ENCODE results near the gene DIPK1A. TPM values are rescaled to one million over a fixed set of nuclear protein-coding genes. Genes with fewer than 3 reads are reported as not detected.

DIPK1A gene
- total and polyA plus RNA-seq, 5 donors, result 4.4 to 10.1 (median 8.3) TPM

GRCh38 chr1:92964998-92965397 lies 3.7 kb upstream of the DIPK1A start:
- no peaks in the 10 kb centered on the region for H3K4me1 ChIP-seq (ENCODE audit: control insufficient read depth, insufficient read depth, low read length)
- H3K27me3 ChIP-seq (ENCODE audit: control insufficient read depth, insufficient read depth), result no peaks in the 10 kb centered on the region
- no peaks in the 10 kb centered on the region for H3K9me3 ChIP-seq (ENCODE audit: control insufficient read depth, low read length)
- no peak overlapping the region for H3K27ac ChIP-seq (ENCODE audit: low read length)
- intact Hi-C loops (cut with DNase I), result no loop called here
- no peak overlapping the region for H3K4me3 ChIP-seq (ENCODE audit: low read length)
- DNase-seq, result no peak
- 57% methylated on average over 3 of the region's 3 CpGs for WGBS
- no peak for ATAC-seq

DNA sequence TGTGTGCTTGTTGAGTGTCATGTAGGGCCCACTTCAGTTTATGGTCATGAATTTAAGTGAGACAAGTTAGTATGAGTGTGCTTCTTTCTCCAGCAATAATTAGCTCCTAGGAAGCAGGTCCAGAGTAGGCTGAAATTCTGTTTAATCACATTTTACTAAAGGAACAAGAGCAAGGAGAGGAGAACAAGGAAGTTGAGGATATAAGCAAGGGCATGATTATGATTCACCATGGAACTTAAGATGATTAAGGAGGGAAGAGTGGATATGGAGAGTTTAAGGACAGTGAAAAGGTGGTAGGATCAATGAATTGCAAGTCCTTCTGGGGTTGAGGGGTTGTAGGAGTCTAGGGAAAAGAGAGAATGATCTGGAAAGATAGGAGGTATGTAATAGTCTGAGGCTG lies 3.1 kb upstream of the DIPK1A start:
- intact Hi-C loops (cut with DNase I), result no loop called here
- Histone ChIP-seq H3K27ac (ENCODE audit: low read length) (no peak overlapping the region), H3K9me3 (ENCODE audit: control insufficient read depth, low read length) (no peaks in the 10 kb centered on the region), H3K4me1 (ENCODE audit: control insufficient read depth, insufficient read depth, low read length) (no peaks in the 10 kb centered on the region), H3K27me3 (ENCODE audit: control insufficient read depth, insufficient read depth) (no peaks in the 10 kb centered on the region), H3K4me3 (ENCODE audit: low read length) (no peak overlapping the region)
- no peak for ATAC-seq
- DNase-seq, result no peak

GRCh38 chr1:92961896-92962752 lies 862 bp upstream of the DIPK1A start:
- peak; percentile 40 to 79 for ATAC-seq
- Histone ChIP-seq H3K4me3 (ENCODE audit: low read length) (peak overlapping the region; percentile 68), H3K9me3 (ENCODE audit: control insufficient read depth, low read length) (no peaks in the 10 kb centered on the region), H3K27me3 (ENCODE audit: control insufficient read depth, insufficient read depth) (no peaks in the 10 kb centered on the region), H3K27ac (ENCODE audit: low read length) (peak overlapping the region; percentile 93), H3K4me1 (ENCODE audit: control insufficient read depth, insufficient read depth, low read length) (no peaks in the 10 kb centered on the region)
- intact Hi-C loops (cut with DNase I), result loop anchor here in 1 of 4 donors (2.0 kb wide), 1 partner anchor 29 kb away; no protein-coding TSS in a partner anchor
- 3% methylated on average over 32 of the region's 32 CpGs for WGBS
- peak in 2 of 3 donors; percentile 32 to 71 for DNase-seq

GRCh38 chr1:92960395-92961130 lies 699 bp downstream of the DIPK1A start:
- intact Hi-C loops (cut with DNase I), result no loop called here
- under 1% methylated on average over 44 of the region's 44 CpGs for WGBS
- H3K27me3 ChIP-seq (ENCODE audit: control insufficient read depth, insufficient read depth), result no peaks in the 10 kb centered on the region
- H3K9me3 ChIP-seq (ENCODE audit: control insufficient read depth, low read length), result no peaks in the 10 kb centered on the region
- no peaks in the 10 kb centered on the region for H3K4me1 ChIP-seq (ENCODE audit: control insufficient read depth, insufficient read depth, low read length)
- H3K27ac ChIP-seq (ENCODE audit: low read length), result peak overlapping the region; percentile 44
- ATAC-seq (peak; percentile 78 to 83), DNase-seq (peak; percentile 49 to 75 (median 69))
- H3K4me3 ChIP-seq (ENCODE audit: low read length), result peak overlapping the region; percentile 68

GRCh38 chr1:92958203-92958970 lies 2.9 kb downstream of the DIPK1A start:
- no peaks in the 10 kb centered on the region for H3K9me3 ChIP-seq (ENCODE audit: control insufficient read depth, low read length)
- no peak for ATAC-seq
- WGBS, result 90% methylated on average over 1 of the region's 1 CpG
- H3K27me3 ChIP-seq (ENCODE audit: control insufficient read depth, insufficient read depth), result no peaks in the 10 kb centered on the region
- H3K4me3 ChIP-seq (ENCODE audit: low read length), result no peak overlapping the region
- H3K4me1 ChIP-seq (ENCODE audit: control insufficient read depth, insufficient read depth, low read length), result no peaks in the 10 kb centered on the region
- H3K27ac ChIP-seq (ENCODE audit: low read length), result no peak overlapping the region
- intact Hi-C loops (cut with DNase I), result no loop called here
- DNase-seq, result no peak

DNA sequence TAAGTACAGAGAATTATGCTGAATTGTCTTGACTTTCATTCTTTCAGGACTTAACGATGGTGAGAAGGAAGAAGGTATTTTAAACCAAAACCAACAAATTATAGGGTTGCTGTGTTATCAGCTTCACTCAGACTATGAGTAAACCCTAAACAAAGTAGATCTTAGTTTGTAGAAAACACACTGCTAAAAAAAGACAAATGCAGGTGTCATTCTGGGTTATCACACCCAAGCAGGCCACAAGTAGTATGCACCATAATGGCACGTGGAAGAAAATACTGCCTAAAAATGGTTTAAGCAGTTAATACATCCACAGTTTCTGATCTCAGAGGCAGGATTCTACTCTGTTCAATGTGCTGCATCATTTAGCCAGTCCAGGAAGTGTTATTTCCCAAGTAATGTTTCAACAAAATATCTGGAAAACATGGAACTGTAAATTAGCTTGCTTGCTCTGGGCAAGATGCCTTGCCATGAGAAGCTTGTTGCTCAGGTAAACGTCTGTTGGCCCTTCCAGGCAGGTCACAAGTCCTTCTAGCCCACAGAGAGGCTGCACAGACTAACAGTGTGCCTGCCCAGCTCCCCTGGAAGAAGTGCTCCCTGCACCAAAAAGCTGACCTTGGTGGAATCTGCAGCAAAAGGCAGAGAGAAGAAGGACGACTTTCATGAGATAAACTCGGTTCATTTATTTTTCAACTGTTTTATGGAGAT lies 4.1 kb downstream of the DIPK1A start:
- 69% methylated on average over 5 of the region's 5 CpGs for WGBS
- no peak overlapping the region for H3K27ac ChIP-seq (ENCODE audit: low read length)
- no peak for DNase-seq
- ATAC-seq, result no peak
- no peaks in the 10 kb centered on the region for H3K9me3 ChIP-seq (ENCODE audit: control insufficient read depth, low read length)
- no peak overlapping the region for H3K4me3 ChIP-seq (ENCODE audit: low read length)
- no peaks in the 10 kb centered on the region for H3K4me1 ChIP-seq (ENCODE audit: control insufficient read depth, insufficient read depth, low read length)
- no peaks in the 10 kb centered on the region for H3K27me3 ChIP-seq (ENCODE audit: control insufficient read depth, insufficient read depth)
- intact Hi-C loops (cut with DNase I), result no loop called here

- intact Hi-C loops (cut with DNase I), result no loop called here
Observed at GRCh38 chr1:92956254-92957029, 4.8 kb downstream of the DIPK1A start.

DNA sequence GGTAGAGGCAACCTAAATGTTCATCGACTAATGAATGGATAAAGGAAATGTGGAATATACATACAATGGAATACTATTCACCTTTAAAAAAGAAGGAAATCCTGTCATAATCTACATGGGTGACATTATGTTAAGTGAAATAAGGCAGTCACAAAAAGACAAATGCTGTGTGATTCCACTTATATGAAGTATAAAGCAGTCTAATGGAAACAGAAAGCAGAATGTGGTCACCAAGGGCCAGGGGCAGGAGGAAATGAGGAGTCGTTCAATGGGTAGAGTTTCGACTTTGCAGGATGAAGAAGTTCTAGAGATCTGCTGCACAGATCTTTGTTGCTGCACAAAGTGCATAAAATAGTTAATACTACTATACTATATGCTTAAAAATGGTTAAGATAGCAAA lies 7.8 kb downstream of the DIPK1A start:
- no peaks in the 10 kb centered on the region for H3K9me3 ChIP-seq (ENCODE audit: control insufficient read depth, low read length)
- no peak overlapping the region for H3K27ac ChIP-seq (ENCODE audit: low read length)
- H3K4me3 ChIP-seq (ENCODE audit: low read length), result no peak overlapping the region
- no peaks in the 10 kb centered on the region for H3K27me3 ChIP-seq (ENCODE audit: control insufficient read depth, insufficient read depth)
- DNase-seq (no peak), ATAC-seq (no peak)
- WGBS, result 79% methylated on average over 3 of the region's 3 CpGs
- H3K4me1 ChIP-seq (ENCODE audit: control insufficient read depth, insufficient read depth, low read length), result no peaks in the 10 kb centered on the region
- intact Hi-C loops (cut with DNase I), result loop anchor here in 1 of 4 donors (5.0 kb wide), 1 partner anchor 91 kb away; no protein-coding TSS in a partner anchor

More at GRCh38 chr1:92956254-92957029, 4.8 kb downstream of the DIPK1A start:
- WGBS, result 82% methylated on average over 2 of the region's 2 CpGs
- ATAC-seq, result no peak
- H3K9me3 ChIP-seq (ENCODE audit: control insufficient read depth, low read length), result no peaks in the 10 kb centered on the region
- H3K4me3 ChIP-seq (ENCODE audit: low read length), result no peak overlapping the region
- no peaks in the 10 kb centered on the region for H3K4me1 ChIP-seq (ENCODE audit: control insufficient read depth, insufficient read depth, low read length)
- H3K27me3 ChIP-seq (ENCODE audit: control insufficient read depth, insufficient read depth), result no peaks in the 10 kb centered on the region
- no peak for DNase-seq
- H3K27ac ChIP-seq (ENCODE audit: low read length), result no peak overlapping the region

GRCh38 chr1:92952714-92953113 lies 8.5 kb downstream of the DIPK1A start:
- 99% methylated on average over 1 of the region's 1 CpG for WGBS
- Histone ChIP-seq H3K4me1 (ENCODE audit: control insufficient read depth, insufficient read depth, low read length) (no peaks in the 10 kb centered on the region), H3K4me3 (ENCODE audit: low read length) (no peak overlapping the region), H3K27ac (ENCODE audit: low read length) (no peak overlapping the region), H3K27me3 (ENCODE audit: control insufficient read depth, insufficient read depth) (no peaks in the 10 kb centered on the region), H3K9me3 (ENCODE audit: control insufficient read depth, low read length) (no peaks in the 10 kb centered on the region)
- ATAC-seq (no peak), DNase-seq (no peak)
- intact Hi-C loops (cut with DNase I), result loop anchor here in 1 of 4 donors (5.0 kb wide), 1 partner anchor 90 kb away; no protein-coding TSS in a partner anchor

- WGBS, result 72% methylated on average over 4 of the region's 4 CpGs
- Histone ChIP-seq H3K27ac (ENCODE audit: low read length) (peak overlapping the region; percentile 36), H3K4me1 (ENCODE audit: control insufficient read depth, insufficient read depth, low read length) (no peaks in the 10 kb centered on the region), H3K27me3 (ENCODE audit: control insufficient read depth, insufficient read depth) (no peaks in the 10 kb centered on the region), H3K9me3 (ENCODE audit: control insufficient read depth, low read length) (no peaks in the 10 kb centered on the region), H3K4me3 (ENCODE audit: low read length) (no peak overlapping the region)
- DNase-seq (no peak), ATAC-seq (peak; percentile 40 to 48)
- intact Hi-C loops (cut with DNase I), result loop anchor here in 1 of 4 donors (5.0 kb wide), 1 partner anchor 89 kb away; no protein-coding TSS in a partner anchor
Observed at GRCh38 chr1:92951141-92951582, 10.1 kb downstream of the DIPK1A start.

Data from right cardiac atrium (tissue), 5 donors.